Measurements from ENCODE around the gene ZNF726. TPM values are rescaled to one million over a fixed set of nuclear protein-coding genes. Genes with fewer than 3 reads are reported as not detected.
"Not testable (repeated sequence)": the region's sequence is repeated elsewhere in the genome, so short reads cannot be mapped to it uniquely, and the experiment has no call there.

The ZNF726 gene
- 8.7 TPM for total RNA-seq

DNA sequence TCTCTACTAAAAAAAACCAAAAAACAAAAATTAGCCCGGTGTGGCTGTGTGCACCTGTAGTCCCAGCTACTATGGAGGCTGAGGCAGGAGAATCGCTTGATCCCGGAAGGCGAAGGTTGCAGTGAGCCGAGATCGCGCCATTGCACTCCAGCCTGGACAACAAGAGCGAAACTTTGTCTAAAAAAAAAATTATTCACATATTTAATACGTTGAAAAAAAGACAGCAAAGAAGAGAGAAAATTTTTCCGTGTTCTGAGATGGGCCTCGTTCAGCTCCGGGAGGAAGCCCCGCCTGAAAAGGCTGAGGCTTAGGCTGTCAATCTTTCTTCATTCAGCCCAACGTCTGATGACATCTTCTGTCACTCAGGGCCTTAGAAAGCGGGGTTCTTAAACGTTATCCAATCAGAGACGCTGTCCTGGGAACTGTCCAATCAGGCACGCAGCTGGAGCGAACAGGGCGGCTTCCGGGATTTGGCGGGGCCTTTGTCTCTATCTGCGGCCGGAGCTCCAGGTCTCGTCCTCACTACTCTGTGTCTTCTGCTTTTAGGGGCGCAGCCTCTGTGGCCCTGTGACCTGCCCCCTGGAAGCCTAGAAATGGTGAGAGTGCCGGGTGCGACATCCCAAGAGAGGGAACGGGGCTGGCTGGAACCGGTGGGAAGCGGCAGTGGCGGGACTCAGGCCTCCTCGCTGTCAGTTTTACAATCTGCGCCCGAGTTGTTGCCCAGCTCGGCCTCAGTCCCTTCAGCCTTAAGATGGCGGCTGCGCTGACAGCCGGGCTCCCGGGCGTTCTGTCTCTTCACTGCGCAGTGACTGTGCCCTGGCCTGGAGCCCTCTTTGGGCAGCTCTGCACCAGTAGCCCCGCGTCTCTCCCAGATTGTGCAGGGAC, at the start of gene ZNF726:
TSS of gene ZNF726 (plus strand) at position 485 of the 885 bp plus-strand sequence. CDS start at position 594, 109 bp downstream.
- peak; percentile 98 for DNase-seq

DNA sequence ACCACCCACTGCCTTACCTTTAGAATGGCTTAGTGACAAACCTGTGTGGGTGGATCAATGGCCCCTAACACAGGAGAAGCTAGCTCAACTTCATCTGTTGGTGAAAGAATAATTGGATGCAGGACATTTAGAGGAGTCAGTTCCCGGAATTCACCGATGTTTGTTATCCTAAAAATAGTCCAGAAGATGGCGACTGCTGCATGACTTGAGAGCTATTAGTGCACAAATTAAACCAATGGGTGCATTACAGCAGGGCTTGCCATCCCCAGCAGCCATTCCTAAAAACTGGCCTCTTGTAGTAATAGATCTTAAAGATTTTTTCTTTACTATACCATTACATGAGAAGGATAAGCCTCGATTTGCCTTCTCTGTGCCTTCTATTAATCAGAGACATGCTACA, 46.8 kb upstream of the ZNF726 start:
- DNase-seq = no peak

DNA sequence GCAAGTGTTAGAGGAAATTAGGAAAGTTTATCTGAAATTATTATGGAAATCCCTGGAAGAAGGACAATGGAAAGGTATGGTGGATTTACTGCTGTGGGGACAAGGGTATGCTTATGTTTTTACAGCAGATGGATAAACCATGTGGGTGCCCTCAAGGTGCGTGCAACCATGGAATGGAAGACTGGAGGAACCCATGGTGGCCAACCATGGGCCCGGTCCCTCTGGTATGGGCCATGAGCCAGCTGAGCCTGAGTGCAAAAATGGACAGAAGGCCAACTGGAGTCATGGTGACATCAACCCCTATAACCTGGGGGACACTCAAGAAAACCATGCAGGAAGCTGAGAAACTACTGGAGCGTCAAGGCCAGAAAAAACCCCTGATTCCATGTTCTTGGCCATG, 46.1 kb upstream of the ZNF726 start:
- DNase-seq = no peak

DNA sequence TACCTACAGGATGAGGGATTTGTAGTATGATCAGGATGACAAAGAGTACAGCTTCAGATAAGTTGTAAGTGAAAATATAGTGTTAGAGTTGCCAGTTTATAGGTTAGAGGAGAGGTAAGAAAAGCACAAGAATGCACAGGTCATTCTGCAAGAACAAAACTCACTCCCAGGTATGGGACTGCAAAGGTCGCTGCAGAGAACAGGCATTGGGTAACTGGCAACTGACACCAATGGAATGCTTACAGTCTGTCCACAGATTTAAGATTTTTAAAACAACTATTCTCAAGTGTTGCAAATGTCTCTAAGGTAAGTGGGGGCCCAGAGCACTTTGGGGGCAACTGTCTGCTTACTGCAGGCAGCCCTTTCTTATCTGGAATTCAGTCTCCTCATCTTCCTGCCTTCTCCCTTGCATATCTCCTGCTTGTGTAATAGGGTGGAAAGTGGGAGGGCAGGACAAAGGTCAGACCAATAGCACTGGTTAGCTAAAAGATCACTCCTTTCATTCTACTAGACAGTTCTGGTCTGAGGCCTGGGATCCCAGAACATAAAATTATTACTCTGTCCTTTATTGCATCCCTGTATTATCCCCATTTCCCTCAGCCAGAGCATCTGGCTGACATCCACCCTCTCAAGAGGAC, 42.3 kb upstream of the ZNF726 start:
- DNase-seq = no peak

DNA sequence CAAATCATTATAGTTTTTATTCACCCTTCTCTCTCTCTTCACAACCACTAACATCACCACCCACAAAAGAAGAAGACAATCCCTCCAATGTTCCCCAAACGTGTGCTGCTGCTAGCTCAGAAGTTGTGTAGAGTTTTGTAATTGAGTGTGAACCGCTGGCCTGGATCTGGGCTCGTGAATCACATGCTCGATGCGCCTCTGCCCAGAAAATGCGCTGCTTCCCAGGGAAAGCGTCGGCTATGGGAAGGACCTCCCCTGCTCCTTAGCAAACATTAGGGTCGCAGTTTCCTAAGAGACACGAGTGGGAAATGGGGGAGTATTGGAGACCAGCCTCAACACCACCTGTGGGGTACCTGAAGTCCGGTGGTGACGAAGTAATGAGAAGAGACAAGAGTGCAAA, 38.4 kb upstream of the ZNF726 start:
- DNase-seq = no peak

DNA sequence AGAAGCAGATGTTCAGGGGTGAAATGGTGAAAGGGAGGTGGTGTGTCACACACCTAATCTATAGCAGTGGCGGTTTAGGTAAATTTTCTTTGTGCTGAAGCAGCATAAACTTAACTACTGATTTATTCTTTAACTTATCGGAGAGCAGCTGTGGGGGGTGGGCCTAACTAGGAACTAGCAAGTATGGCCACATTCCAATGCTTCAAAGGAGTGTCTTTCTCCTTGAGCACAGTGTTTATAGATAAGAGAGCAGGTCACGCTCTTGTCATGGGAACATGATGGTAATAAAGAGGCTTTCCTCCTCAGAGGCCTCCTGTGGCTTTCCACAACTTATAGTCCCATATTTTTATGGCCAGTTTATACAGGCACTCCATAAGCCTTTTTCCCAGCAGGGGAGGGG, 37.9 kb upstream of the ZNF726 start:
- DNase-seq = not testable (repeated sequence)

DNA sequence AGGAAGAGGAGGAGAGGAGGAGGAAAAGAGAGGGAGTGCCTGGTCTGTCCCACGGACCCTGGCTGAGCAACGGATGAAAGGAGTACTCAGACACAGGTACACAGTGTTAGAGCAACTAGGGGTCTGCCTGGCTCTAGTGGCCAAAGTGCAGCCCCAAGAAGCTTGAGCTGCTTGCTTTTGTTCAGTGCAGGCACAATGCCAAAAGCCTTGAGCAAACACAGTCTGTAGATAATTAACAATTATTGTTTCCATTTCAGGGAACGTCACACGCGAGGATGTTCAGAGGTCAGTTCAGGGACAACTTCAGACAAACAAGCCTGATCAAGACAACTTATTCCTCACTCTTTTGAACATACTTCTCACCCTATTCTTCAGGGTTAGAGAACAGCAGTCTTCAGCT, 32.2 kb upstream of the ZNF726 start:
- no peak for DNase-seq

DNA sequence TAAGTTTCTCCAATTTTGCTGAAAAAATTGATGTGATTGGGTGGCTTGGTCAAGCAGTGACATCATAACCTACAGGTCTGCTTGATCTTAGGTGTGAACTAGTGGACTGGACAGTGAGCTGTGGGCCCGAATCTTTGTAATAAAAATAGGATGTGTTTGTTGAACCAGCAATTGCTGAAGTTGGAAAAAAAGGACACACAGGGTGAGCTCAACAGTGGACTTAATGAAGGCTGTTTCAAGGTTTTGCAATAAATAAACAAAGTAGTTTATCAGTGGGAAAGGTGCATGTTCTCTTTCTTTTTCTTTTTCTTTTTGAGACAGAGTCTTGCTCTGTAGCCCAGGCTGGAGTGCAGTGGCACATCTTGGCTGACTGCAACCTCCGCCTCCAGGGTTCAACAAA, 30.3 kb upstream of the ZNF726 start:
- no peak for DNase-seq

DNA sequence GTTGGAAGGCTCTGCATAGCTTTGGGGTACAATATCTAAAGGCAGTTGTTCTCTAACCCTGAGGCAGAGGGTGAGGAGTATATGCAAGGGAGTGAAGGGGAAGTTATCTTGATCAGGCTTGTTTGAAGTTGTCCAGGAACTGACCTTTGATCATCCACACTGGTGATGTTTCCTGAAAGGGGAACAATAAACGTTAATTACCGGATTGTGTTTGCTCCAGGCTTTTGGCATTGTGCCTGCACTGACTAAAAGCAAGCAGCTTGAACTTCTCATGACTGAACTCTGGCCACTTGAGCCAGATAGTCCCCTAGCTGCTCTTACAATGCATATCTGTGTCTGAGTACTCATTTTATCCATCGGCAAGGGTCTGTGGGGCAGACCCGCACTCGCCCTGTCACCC, 27.0 kb upstream of the ZNF726 start:
- no peak for DNase-seq

DNA sequence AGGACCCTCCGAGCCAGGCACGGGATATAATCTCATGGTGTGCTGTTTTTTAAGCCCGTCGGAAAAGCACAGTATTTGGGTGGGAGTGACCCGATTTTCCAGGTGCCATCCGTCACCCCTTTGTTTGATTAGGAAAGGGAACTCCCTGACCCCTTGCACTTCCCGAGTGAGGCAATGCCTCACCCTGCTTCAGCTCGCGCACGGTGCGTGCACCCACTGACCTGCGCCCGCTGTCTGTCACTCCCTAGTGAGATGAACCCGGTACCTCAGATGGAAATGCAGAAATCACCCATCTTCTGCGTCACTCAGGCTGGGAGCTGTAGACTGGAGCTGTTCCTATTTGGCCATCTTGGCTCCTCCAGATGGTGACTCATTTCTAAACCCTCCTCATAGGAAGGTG, 18.6 kb upstream of the ZNF726 start:
- DNase-seq = not testable (repeated sequence)

DNA sequence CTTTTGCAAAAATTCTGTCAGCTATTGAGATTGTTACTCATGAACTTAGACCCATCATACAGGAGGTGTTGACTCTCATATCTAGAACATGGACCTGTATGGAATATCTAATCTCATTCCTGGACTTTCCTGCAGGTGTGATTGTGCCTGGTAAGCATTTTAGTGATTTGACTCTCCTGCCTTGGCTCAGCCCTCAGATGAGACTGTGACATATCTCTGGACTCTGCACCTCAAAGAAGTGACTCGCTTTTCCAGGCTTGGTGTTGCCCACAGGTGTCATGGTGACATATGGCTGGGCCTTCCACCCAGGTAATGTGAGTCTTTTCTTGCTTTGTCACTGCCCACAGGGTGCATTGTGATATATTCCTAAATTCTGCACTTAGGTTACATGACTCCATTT, 17.8 kb upstream of the ZNF726 start:
- DNase-seq = no peak

DNA sequence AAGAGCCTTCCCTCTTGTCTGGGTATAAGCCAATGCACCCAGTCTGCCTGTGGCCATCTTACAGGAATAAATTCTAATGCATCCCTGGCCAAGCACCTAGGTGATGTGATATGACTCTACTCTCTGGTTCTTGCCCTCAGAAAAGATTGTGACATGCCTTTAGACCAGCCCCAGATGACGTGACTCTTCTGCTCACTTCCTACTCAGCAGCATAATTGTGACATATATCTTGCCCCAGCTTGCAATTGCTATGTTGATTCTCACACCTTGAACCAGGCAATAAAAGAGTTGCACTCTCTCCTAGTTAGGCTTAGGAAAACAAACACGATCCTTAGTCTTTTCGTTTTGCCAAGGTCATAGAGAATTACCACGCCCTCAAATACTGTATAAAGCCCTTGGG, 13.3 kb upstream of the ZNF726 start:
- DNase-seq = no peak

DNA sequence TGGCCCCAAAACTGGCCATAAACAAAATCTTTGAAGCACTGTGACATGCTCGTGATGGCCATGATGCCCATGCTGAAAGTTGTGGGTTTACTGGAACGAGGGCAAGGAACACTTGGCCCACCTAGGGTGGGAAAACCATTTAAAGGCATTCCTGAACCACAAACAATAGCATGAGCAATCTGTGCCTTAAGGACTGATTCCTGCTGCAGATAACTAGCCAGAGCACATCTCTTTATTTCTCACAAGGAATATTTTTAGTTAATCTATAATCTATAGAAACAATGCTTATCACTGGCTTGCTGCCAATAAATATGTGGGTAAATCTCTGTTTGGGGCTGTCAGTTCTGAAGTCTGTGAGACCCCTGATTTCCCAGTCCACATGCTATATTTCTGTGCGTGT, 10.3 kb upstream of the ZNF726 start:
- DNase-seq = no peak

DNA sequence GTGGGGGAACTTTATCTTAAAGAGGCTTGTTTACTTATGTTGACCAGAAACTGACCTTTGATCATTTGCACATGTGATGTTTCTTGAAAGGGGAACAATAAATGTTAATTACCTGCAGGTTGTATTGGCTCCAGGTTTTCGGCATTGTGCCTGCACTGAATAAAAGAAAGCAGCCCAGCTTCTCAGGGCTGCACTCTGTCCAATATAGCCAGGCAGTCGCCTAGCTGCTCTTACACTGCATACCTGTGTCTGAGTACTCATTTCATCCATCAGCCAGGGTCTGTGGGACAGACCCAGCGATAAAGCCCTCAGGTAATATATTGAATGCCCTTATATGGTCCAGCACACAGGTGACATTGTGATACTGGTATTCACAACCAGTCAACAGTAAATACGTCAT, 8.9 kb upstream of the ZNF726 start:
- DNase-seq = no peak

DNA sequence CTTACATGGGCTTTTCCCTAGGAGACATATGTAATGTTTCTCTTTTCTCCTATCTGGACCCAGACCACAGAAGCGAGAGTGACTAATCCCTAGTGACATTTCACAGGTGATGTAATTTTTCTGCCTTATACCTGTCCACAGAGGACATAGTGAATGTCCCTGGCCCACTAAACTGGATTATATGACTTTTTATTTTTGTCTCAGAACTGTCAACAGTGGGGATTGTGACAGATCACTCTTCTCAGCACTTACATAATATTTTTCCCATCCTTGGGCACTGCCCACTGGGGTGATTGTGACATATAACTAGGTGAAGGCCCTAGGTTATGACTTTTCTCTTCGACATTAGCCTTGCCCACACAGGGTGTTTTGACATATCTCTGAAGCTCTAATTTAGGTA, 7.9 kb upstream of the ZNF726 start:
- DNase-seq = no peak

DNA sequence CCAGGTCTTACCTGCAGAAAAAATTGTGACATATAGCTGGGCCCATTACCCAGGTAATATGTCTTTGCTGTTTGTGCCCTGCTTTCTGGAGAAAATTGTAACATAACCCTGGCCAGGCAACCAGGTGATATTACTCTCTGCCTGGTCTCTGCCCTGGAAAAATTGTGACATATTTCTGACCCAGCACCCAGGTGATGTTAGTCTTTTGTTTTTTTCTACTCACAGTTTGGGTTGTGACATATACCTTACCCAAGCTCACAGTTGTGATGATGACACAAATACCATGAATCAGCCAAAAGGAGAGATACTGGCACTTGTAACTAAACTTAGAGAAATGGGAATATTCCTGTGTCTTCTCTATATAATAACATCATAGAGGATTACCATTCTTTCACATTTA, 6.5 kb upstream of the ZNF726 start:
- no peak for DNase-seq

DNA sequence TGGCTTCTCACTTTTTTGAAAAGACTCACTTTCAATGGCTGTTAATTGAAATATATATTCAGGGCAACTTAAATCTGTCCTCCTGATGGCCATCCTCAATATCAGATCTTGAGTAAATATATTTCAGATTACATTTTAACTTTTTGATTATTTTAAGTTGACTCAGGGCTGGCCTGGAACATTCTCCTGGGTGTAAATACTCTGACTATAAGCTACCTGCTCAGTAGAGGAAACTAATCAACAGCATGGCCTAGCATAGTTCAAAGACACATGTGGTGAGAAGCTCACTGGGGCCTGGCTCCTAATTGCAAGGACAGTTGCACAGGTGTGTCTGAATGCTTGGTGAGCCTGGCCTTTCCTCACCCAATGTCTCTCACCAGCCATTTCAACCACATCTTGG, 5.5 kb upstream of the ZNF726 start:
- DNase-seq = no peak

DNA sequence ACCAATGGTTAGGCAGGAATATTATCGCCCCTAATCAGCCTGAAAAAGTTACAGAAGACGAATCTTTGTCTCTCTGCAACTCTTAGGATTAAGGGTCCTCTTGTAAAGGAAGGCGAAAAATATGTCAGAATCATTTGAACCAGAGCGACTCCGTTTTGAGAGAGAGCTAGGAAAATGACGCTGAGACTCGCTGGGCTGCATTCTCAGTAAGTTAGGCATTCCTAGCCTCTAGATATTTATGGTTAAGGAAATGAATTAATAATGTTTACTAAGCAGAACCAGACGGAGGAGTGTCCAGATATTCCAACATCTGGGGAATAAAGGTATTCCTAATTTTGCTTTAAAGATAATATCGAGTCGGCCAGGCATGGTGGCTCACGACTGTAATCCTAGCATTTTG, 755 bp upstream of the ZNF726 start:
- no peak for DNase-seq

DNA sequence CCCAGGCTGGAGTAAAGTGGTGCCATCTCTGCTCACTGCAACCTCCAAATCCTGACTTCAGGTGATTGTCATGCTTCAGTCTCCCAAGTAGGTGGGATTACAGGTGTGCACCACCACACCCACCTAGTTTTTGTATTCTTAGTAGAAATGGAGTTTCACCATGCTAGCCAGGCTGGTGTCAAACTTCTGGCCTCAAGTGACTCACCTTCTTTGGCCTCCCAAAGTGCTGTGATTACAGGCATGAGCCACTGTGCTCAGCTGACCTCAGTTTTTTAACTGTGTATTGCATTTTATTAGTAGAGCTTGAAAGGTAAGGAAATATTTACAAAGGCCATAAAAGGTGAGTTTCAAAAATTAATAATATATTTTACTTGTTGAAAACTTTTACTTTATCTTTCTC, 2.3 kb downstream of the ZNF726 start:
- DNase-seq = no peak

DNA sequence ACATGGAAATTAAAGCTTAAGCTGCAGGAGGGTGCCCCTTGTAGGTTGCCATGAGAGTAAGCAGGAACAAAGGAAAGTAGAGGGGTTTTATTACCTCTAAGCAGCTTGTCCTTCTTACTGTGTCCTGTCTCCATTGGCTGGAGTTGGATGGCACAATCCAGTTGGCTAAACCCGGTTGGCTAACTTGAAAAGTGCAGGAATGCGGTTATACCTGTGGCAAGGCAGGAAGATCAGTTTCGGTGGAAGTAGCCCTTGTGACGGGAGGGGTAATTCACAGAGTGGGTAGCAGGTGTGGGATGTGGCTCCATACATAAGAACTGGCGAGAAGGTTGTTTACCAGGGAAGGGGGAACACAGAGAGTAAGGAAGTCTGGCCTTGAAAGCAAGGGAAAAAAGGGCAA, 3.2 kb downstream of the ZNF726 start:
- DNase-seq = no peak

DNA sequence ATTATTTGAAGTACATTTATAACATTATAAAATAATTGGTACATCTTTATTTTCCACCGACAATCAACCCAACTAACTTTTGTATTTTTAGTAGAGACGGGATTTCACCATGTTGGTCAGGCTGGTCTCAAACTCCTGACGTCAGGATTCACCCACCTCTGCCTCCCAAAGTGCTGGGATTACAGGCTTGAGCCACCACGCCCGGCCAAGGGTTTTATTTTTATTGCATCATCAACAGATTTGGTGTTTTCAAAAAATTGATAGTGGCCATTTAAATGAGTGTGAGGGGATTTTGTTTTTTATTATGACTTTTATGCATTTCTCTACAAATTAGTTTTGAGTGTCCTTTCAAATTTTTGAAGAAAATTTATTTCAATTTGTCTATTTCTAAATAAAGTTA, 10.6 kb downstream of the ZNF726 start:
- DNase-seq = no peak

DNA sequence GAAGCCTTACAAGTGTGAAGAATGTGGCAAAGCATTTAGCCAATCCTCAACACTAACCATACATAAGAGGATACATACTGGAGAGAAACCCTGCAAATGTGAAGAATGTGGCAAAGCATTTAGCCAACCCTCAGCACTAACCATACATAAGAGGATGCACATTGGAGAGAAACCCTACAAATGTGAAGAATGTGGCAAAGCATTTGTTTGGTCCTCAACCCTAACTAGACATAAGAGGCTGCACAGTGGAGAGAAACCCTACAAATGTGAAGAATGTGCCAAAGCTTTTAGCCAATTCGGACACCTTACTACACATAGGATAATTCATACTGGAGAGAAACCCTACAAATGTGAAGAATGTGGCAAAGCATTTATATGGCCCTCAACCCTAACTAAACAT, 18.2 kb downstream of the ZNF726 start:
- no peak for DNase-seq

DNA sequence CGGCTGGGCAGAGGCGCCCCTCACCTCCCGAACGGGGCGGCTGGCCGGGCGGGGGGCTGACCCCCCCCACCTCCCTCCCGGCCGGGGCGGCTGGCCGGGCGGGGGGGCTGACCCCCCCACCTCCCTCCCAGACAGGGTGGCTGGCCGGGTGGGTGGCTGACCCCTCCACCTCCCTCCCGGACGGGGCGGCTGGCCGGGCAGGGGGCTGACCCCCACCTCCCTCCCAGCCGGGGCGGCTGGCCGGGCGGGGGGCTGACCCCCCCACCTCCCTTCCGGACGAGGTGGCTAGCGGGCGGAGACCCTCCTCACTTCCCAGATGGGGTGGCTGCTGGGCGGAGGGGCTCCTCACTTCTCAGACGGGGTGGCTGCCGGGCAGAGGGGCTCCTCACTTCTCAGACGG, 22.3 kb downstream of the ZNF726 start:
- DNase-seq = not testable (repeated sequence)

DNA sequence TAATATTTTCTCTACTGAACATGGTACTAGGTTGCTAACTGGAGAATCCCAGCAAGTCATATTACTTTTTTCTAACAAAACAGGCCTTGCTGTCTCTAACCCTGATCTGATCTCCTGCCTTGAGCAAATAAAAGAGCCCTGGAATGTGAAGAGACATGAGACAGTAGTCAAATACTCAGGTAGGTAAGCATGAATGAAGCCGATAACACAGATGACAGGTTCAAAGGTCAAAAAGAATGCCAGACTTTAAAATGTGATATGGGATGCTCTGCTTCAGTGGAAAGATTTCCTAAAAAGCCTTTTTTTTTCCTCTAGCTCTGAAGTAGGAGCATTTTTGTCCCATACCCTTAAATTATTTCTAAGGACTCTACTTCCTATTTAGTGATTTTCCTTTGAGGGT, 28.7 kb downstream of the ZNF726 start:
- no peak for DNase-seq
